H1 (cell line): ENCODE data around the gene RCOR2. TPM values are rescaled to one million over a fixed set of nuclear protein-coding genes. Genes with fewer than 3 reads are reported as not detected.

Source experiments
- KDM5A ChIP-seq: fragments of 200-600 bp; IDR thresholded peaks from 2 replicates; pipeline ENCODE4 v1.7.1; 2012; ENCODE audit warnings: mild to moderate bottlenecking, low read length, inconsistent platforms, mixed read lengths
- MAFK ChIP-seq: IDR thresholded peaks from 2 replicates; pipeline ENCODE4 v1.6.1; 2012; ENCODE audit warnings: low read depth, mild to moderate bottlenecking, improper control_type of control experiment, low read length
- SIX5 ChIP-seq: IDR thresholded peaks from 2 replicates; pipeline ENCODE4 v1.6.1; 2011; ENCODE audit warnings: mild to moderate bottlenecking, low read depth, low read length
- YY1 ChIP-seq: IDR thresholded peaks from 2 replicates; pipeline ENCODE4 v1.6.1; 2011; ENCODE audit warnings: low read depth, mild to moderate bottlenecking, low read length
- polyA plus RNA-seq, 7 experiments: library from polyadenylated mRNA; depleted of rRNA in 3 of 7; stranded (reverse) in 5 of 7; unstranded in 2 of 7; fragments of >200 nt in 5 of 7; fragments of 200-250 nt in 2 of 7; gene quantifications; 1 replicate in 5 of 7; 2 replicates in 1 of 7; 4 replicates in 1 of 7; pipeline versions ENCODE4 v1.2.1 to v1.2.3, GENCODE V29; 2011 to 2013; ENCODE audit warnings: missing spikeins in 2 of 7, mixed read lengths in 2 of 7
- total RNA-seq: library from RNA; stranded (reverse); fragmentation: NEBNext Ultra II Directional; extraction: Animal tissue kit (Norgen Biotek cat#: 25700); gene quantifications from 2 replicates; pipeline ENCODE4 v1.2.1, GENCODE V29; 2021

The RCOR2 gene
- total and polyA plus RNA-seq, 2 of the 8 experiments (the other 6 are each of a cell fraction or from before 2014, with no cell fraction given): 54.6 to 78.0 TPM

GRCh38 chr11:63913866-63914830 is 2.8 kb downstream of the RCOR2 start (continued):
- TF ChIP-seq MAFK (no peak), SIX5 (no peak), KDM5A (no peak), YY1 (no peak)
